Osteocyte (in vitro differentiated cells): Measurements from ENCODE around the gene AMOTL1. TPM values are rescaled to one million over a fixed set of nuclear protein-coding genes. Genes with fewer than 3 reads are reported as not detected.

Experiments
- DNase-seq: peaks from one replicate; pipeline ENCODE4 v3.0.0; 2021; ENCODE audit warnings: mixed read lengths; ENCODE audit not compliant: unreplicated experiment; ENCODE audit errors: extremely low spot score
- H3K27ac Mint-ChIP-seq: one replicate; pipeline ENCODE4 v1.8.0; 2021; ENCODE audit warnings: mild to moderate bottlenecking, mixed read lengths; ENCODE audit not compliant: unreplicated experiment
- H3K27me3 Mint-ChIP-seq: one replicate; pipeline ENCODE4 v1.8.0; 2021; ENCODE audit warnings: mixed read lengths; ENCODE audit not compliant: unreplicated experiment
- H3K36me3 Mint-ChIP-seq: one replicate; pipeline ENCODE4 v1.8.0; 2021; ENCODE audit warnings: mixed read lengths; ENCODE audit not compliant: unreplicated experiment
- H3K4me1 Mint-ChIP-seq: one replicate; pipeline ENCODE4 v1.8.0; 2021; ENCODE audit warnings: mixed read lengths; ENCODE audit not compliant: unreplicated experiment
- H3K4me3 Mint-ChIP-seq: one replicate; pipeline ENCODE4 v1.8.0; 2021; ENCODE audit warnings: mild to moderate bottlenecking, moderate library complexity, mixed read lengths; ENCODE audit not compliant: unreplicated experiment
- H3K9me3 Mint-ChIP-seq: one replicate; pipeline ENCODE4 v1.8.0; 2021; ENCODE audit warnings: mixed read lengths; ENCODE audit not compliant: unreplicated experiment
- CTCF ChIP-seq: fragments of 200-600 bp; sonication (generic); IDR thresholded peaks from 2 replicates; pipeline ENCODE4 v1.5.0; 2021; ENCODE audit warnings: antibody characterized with exemption, mild to moderate bottlenecking, moderate library complexity
- total RNA-seq: library from RNA; stranded (reverse); gene quantifications from 2 replicates; pipeline ENCODE4 v1.2.1, GENCODE V29; 2021

Gene AMOTL1
- total RNA-seq, 1 donor from 2014 or later: 66.6 TPM

- Mint-ChIP-seq H3K27me3 (no peaks in the 10 kb centered on the region), H3K9me3 (peaks cover 15% of the 10 kb centered on the region), H3K36me3 (peaks cover 35% of the 10 kb centered on the region), H3K4me1 (peaks cover 4% of the 10 kb centered on the region), H3K4me3 (no peak overlapping the region), H3K27ac (peak overlapping the region; percentile 44)
- TF ChIP-seq CTCF: no peak
- no peak for DNase-seq
Measured at GRCh38 chr11:94895971-94896370, 127.8 kb downstream of the AMOTL1 start.

- Mint-ChIP-seq H3K27ac (peak overlapping the region; percentile 27), H3K27me3 (no peaks in the 10 kb centered on the region), H3K36me3 (peaks cover 28% of the 10 kb centered on the region), H3K4me1 (peaks cover 4% of the 10 kb centered on the region), H3K4me3 (no peak overlapping the region), H3K9me3 (peaks cover 15% of the 10 kb centered on the region)
- DNase-seq: no peak
- peak; percentile 88 for TF ChIP-seq CTCF
Measured at GRCh38 chr11:94897330-94897768, 129.2 kb downstream of the AMOTL1 start.

- no peak overlapping the region for H3K27ac Mint-ChIP-seq
- no peaks in the 10 kb centered on the region for H3K27me3 Mint-ChIP-seq
- TF ChIP-seq CTCF: no peak
- no peak overlapping the region for H3K4me3 Mint-ChIP-seq
- H3K4me1 Mint-ChIP-seq: peaks cover 4% of the 10 kb centered on the region
- H3K9me3 Mint-ChIP-seq: peaks cover 16% of the 10 kb centered on the region
- no peak for DNase-seq
- H3K36me3 Mint-ChIP-seq: peaks cover 26% of the 10 kb centered on the region
Measured at GRCh38 chr11:94907226-94907625, 139.1 kb downstream of the AMOTL1 start.

GRCh38 chr11:94909371-94909820 lies 141.2 kb downstream of the AMOTL1 start:
- Mint-ChIP-seq H3K36me3 (peaks cover 27% of the 10 kb centered on the region), H3K27me3 (no peaks in the 10 kb centered on the region), H3K9me3 (peaks cover 12% of the 10 kb centered on the region), H3K4me3 (no peak overlapping the region), H3K4me1 (peaks cover 4% of the 10 kb centered on the region), H3K27ac (no peak overlapping the region)
- no peak for DNase-seq
- no peak for TF ChIP-seq CTCF

GRCh38 chr11:94910270-94910669 lies 142.1 kb downstream of the AMOTL1 start:
- no peak for DNase-seq
- Mint-ChIP-seq H3K4me3 (no peak overlapping the region), H3K4me1 (peaks cover 4% of the 10 kb centered on the region), H3K27me3 (no peaks in the 10 kb centered on the region), H3K36me3 (peaks cover 19% of the 10 kb centered on the region), H3K27ac (no peak overlapping the region), H3K9me3 (peaks cover 11% of the 10 kb centered on the region)
- no peak for TF ChIP-seq CTCF
